OCI-LY3 (cell line): ENCODE data around the gene SLC8A2.

Experiments
- EZH2phosphoT487 ChIP-seq: fragments of 200-600 bp; shearing (Covaris generic); IDR thresholded peaks from 2 replicates; pipeline ENCODE4 v1.6.1; 2018; ENCODE audit warnings: antibody characterized with exemption, mixed run types, low read depth
- TF ChIP-seq, protein P1 (sequence below): fragments of 200-600, 300-600 bp; sonication (generic); IDR thresholded peaks from 2 replicates; pipeline ENCODE4 v1.5.1; 2014; ENCODE audit warnings: antibody characterized with exemption, low read length, low read depth

DNA sequence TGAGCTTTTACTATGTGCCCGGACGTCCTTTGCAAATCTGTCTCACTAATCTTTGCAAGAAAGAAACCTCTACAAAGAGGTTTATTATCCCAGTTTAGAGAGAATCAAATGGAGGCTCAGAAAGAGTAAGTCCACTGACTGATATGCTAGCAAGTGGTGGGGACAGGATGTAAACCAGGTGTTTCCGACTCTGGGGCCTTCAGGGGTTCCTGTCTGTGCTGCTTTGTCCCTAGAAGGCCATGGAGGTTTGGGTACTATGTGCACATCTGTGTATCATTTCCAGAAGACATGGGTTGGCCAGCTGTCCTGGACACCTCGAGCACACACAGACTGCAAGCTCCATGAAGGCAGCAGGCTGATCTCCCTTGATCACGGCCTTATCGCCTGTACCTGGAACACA is 13.5 kb upstream of the SLC8A2 start:
- TF ChIP-seq, protein P1, sequence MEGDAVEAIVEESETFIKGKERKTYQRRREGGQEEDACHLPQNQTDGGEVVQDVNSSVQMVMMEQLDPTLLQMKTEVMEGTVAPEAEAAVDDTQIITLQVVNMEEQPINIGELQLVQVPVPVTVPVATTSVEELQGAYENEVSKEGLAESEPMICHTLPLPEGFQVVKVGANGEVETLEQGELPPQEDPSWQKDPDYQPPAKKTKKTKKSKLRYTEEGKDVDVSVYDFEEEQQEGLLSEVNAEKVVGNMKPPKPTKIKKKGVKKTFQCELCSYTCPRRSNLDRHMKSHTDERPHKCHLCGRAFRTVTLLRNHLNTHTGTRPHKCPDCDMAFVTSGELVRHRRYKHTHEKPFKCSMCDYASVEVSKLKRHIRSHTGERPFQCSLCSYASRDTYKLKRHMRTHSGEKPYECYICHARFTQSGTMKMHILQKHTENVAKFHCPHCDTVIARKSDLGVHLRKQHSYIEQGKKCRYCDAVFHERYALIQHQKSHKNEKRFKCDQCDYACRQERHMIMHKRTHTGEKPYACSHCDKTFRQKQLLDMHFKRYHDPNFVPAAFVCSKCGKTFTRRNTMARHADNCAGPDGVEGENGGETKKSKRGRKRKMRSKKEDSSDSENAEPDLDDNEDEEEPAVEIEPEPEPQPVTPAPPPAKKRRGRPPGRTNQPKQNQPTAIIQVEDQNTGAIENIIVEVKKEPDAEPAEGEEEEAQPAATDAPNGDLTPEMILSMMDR, result no peak
- TF ChIP-seq EZH2phosphoT487, result no peak
